ENCODE measurements around the gene APOE. TPM values are rescaled to one million over a fixed set of nuclear protein-coding genes. Genes with fewer than 3 reads are reported as not detected.

The APOE gene
- total and polyA plus RNA-seq, 7 donors, result 63.5 to 326 (median 111) TPM

GRCh38 chr19:44947041-44947581, 41.5 kb downstream of the APOE start:
- Histone ChIP-seq H3K27ac (no peak overlapping the region), H3K4me1 (peaks cover 0 to 11% (median 8%) of the 10 kb centered on the region in 4 donors), H3K27me3 (no peaks in the 10 kb centered on the region), H3K9me3 (no peaks in the 10 kb centered on the region), H3K36me3 (peaks cover 0 to 9% (median 2%) of the 10 kb centered on the region in 4 donors), H3K4me3 (no peak overlapping the region)
- TF ChIP-seq EP300 (IDR thresholded peaks at IDR 0.05) (no peak), POLR2AphosphoS5 (IDR thresholded peaks at IDR 0.05) (no peak), POLR2A (IDR thresholded peaks at IDR 0.05) (no peak), CTCF (IDR thresholded peaks at IDR 0.05) (no peak)
- WGBS, 2 donors, result 93 to 94% methylated on average over 13 of the region's 13 CpGs
- no peak for DNase-seq
- intact Hi-C loops (cut with DNase I), result no loop called here

GRCh38 chr19:44948237-44948636, 42.6 kb downstream of the APOE start:
- Histone ChIP-seq H3K4me3 (no peak overlapping the region), H3K9me3 (no peaks in the 10 kb centered on the region), H3K27ac (no peak overlapping the region), H3K36me3 (peaks cover 0 to 9% (median 2%) of the 10 kb centered on the region in 4 donors), H3K4me1 (peaks cover 0 to 13% (median 9%) of the 10 kb centered on the region in 4 donors), H3K27me3 (no peaks in the 10 kb centered on the region)
- DNase-seq, result no peak
- WGBS, 2 donors, result 84 to 85% methylated on average over 5 of the region's 5 CpGs
- intact Hi-C loops (cut with DNase I), result no loop called here
- TF ChIP-seq CTCF (IDR thresholded peaks at IDR 0.05), result no peak
- TF ChIP-seq EP300 (IDR thresholded peaks at IDR 0.05), result no peak
- TF ChIP-seq POLR2AphosphoS5 (IDR thresholded peaks at IDR 0.05), result no peak
- TF ChIP-seq POLR2A (IDR thresholded peaks at IDR 0.05), result no peak

- H3K27me3 ChIP-seq, result no peaks in the 10 kb centered on the region
- no peak overlapping the region for H3K27ac ChIP-seq
- 90 to 91% methylated on average over 5 of the region's 5 CpGs for WGBS, 2 donors
- no peak overlapping the region for H3K4me3 ChIP-seq
- intact Hi-C loops (cut with DNase I), result no loop called here
- TF ChIP-seq CTCF (IDR thresholded peaks at IDR 0.05), result no peak
- H3K9me3 ChIP-seq, result no peaks in the 10 kb centered on the region
- DNase-seq, result no peak
- peaks cover 0 to 9% (median 2%) of the 10 kb centered on the region in 4 donors for H3K36me3 ChIP-seq
- H3K4me1 ChIP-seq, result peaks cover 0 to 20% (median 14%) of the 10 kb centered on the region in 4 donors
Observed at GRCh38 chr19:44948763-44949374, 43.3 kb downstream of the APOE start.

- Histone ChIP-seq H3K4me3 (no peak overlapping the region), H3K27me3 (no peaks in the 10 kb centered on the region), H3K4me1 (peaks cover 0 to 25% (median 19%) of the 10 kb centered on the region in 4 donors), H3K36me3 (peaks cover 0 to 9% (median 2%) of the 10 kb centered on the region in 4 donors), H3K27ac (no peak overlapping the region), H3K9me3 (no peaks in the 10 kb centered on the region)
- TF ChIP-seq EP300 (IDR thresholded peaks at IDR 0.05) (no peak), POLR2A (IDR thresholded peaks at IDR 0.05) (no peak), CTCF (IDR thresholded peaks at IDR 0.05) (no peak), POLR2AphosphoS5 (IDR thresholded peaks at IDR 0.05) (no peak)
- intact Hi-C loops (cut with DNase I), result no loop called here
- no peak for DNase-seq
- 94 to 95% methylated on average over 9 of the region's 9 CpGs for WGBS, 2 donors
Observed at GRCh38 chr19:44949550-44949949, 44.0 kb downstream of the APOE start.
